Endothelial cell of umbilical vein (primary cell): ENCODE data around the gene ADAMTS12. TPM values are rescaled to one million over a fixed set of nuclear protein-coding genes. Genes with fewer than 3 reads are reported as not detected.

Experiments used
- BruUV-seq: library from RNA; stranded (reverse); fragments of 400-500 nt; replicated peaks from 2 replicates; lab custom pipeline; 2021; lab: Mats Ljungman, UMichigan
- CTCF ChIA-PET: fragments of 300-600, 350-600 bp; sonication (Branson Sonifier 250); formaldehyde crosslinking; loops from one replicate; lab custom pipeline; 2021; ENCODE audit warnings: antibody characterized with exemption, inconsistent platforms; lab: Charles Lee
- POLR2A ChIA-PET: fragments of 300-600, 350-600 bp; sonication (Branson Sonifier 250); formaldehyde crosslinking; loops from one replicate; lab custom pipeline; 2021; ENCODE audit warnings: antibody characterized with exemption, inconsistent platforms; lab: Charles Lee
- DNase-seq: peaks from one replicate; pipeline ENCODE4 v3.0.0-alpha.2; 2011; ENCODE audit warnings: low read depth, low spot score
- FAIRE-seq: peaks from 2 replicates; lab custom pipeline; 2011; peaks lifted over from hg19 to GRCh38; lab: Jason Lieb, UNC
- H2AFZ ChIP-seq: 2 replicates; pipeline ENCODE4 v1.6.0; 2012; ENCODE audit warnings: low read depth, low read length, control low read depth, inconsistent platforms
- H3K27ac ChIP-seq: 2 replicates; pipeline ENCODE4 v1.5.1; 2011; ENCODE audit warnings: low read depth, mild to moderate bottlenecking, control low read depth, low read length, moderate library complexity; ENCODE audit not compliant: insufficient read depth
- H3K27me3 ChIP-seq, 2 experiments: 2 replicates each; pipeline versions ENCODE4 v1.6.0 to v1.6.1; 2011; ENCODE audit warnings: low read length in 2 of 2, mixed read lengths in 1 of 2; ENCODE audit not compliant: control insufficient read depth in 2 of 2, insufficient read depth in 2 of 2
- H3K36me3 ChIP-seq, 2 experiments: 2 replicates in 1 of 2; 3 replicates in 1 of 2; pipeline ENCODE4 v1.5.1; 2011; ENCODE audit warnings: low read length in 2 of 2, mild to moderate bottlenecking in 1 of 2, moderate library complexity in 1 of 2; ENCODE audit not compliant: control insufficient read depth in 2 of 2, insufficient read depth in 2 of 2; ENCODE audit errors: extremely low read depth in 1 of 2
- H3K4me1 ChIP-seq: 3 replicates; pipeline ENCODE4 v1.5.1; 2011; ENCODE audit warnings: mild to moderate bottlenecking, low read length; ENCODE audit not compliant: control insufficient read depth, insufficient read depth; ENCODE audit errors: extremely low read depth
- H3K4me2 ChIP-seq: 2 replicates; pipeline ENCODE4 v1.6.1; 2011; ENCODE audit warnings: low read length, control low read depth, mixed read lengths; ENCODE audit not compliant: insufficient read depth
- H3K4me3 ChIP-seq, 3 experiments: fragments of 200-600 bp in 1 of 3; sonication (generic), shearing (Covaris generic) in 1 of 3; replicated peaks in 1 of 3; 2 replicates each; pipeline ENCODE4 v1.5.1; 2011 to 2016; ENCODE audit warnings: control low read depth in 3 of 3, low read length in 3 of 3, mild to moderate bottlenecking in 2 of 3, inconsistent platforms in 1 of 3, low read depth in 1 of 3, moderate library complexity in 1 of 3; ENCODE audit not compliant: insufficient read depth in 1 of 3
- H3K79me2 ChIP-seq: 2 replicates; pipeline ENCODE4 v1.6.0; 2012; ENCODE audit warnings: low read length, inconsistent platforms; ENCODE audit not compliant: control insufficient read depth, insufficient read depth
- H3K9ac ChIP-seq: replicated peaks from 2 replicates; pipeline ENCODE3; 2011; ENCODE audit warnings: low read length, control low read depth; ENCODE audit not compliant: insufficient read depth; ENCODE audit errors: extremely low read depth
- H3K9me1 ChIP-seq: replicated peaks from 3 replicates; pipeline ENCODE4 v1.6.0; 2011; ENCODE audit warnings: mild to moderate bottlenecking, low read length; ENCODE audit not compliant: control insufficient read depth, insufficient read depth; ENCODE audit errors: extremely low read depth
- H3K9me3 ChIP-seq: replicated peaks from 2 replicates; pipeline ENCODE4 v1.5.1; 2012; ENCODE audit warnings: low read length, inconsistent platforms; ENCODE audit not compliant: control insufficient read depth, insufficient read depth
- H4K20me1 ChIP-seq: replicated peaks from 2 replicates; pipeline ENCODE3; 2011; ENCODE audit warnings: mild to moderate bottlenecking, low read length; ENCODE audit not compliant: control insufficient read depth, insufficient read depth; ENCODE audit errors: extremely low read depth
- CTCF ChIP-seq, 2 donors: IDR thresholded peaks; 1 replicate in 1 of 2; 2 replicates in 1 of 2; pipeline ENCODE4 v1.5.1; 2011; ENCODE audit warnings: low read length in 2 of 2, mild to moderate bottlenecking in 2 of 2, moderate library complexity in 2 of 2, control low read depth in 1 of 2, inconsistent platforms in 1 of 2, low read depth in 1 of 2; ENCODE audit not compliant: insufficient read depth in 1 of 2; ENCODE audit errors: extremely low read depth in 1 of 2
- EZH2 ChIP-seq: IDR thresholded peaks from 2 replicates; pipeline ENCODE4 v1.6.1; 2012; ENCODE audit warnings: borderline replicate concordance, low read depth, mild to moderate bottlenecking, moderate library complexity, low read length, inconsistent platforms; ENCODE audit not compliant: severe bottlenecking
- FOS ChIP-seq: IDR thresholded peaks from 2 replicates; pipeline ENCODE4 v1.6.1; 2011; ENCODE audit warnings: mild to moderate bottlenecking, low read length, moderate library complexity, borderline replicate concordance; ENCODE audit not compliant: insufficient read depth
- GATA2 ChIP-seq: IDR thresholded peaks from 2 replicates; pipeline ENCODE4 v1.7.0; 2011; ENCODE audit warnings: low read depth, mild to moderate bottlenecking, moderate library complexity, mixed read lengths, low read length; ENCODE audit not compliant: insufficient read length, insufficient read depth
- JUN ChIP-seq: IDR thresholded peaks from 2 replicates; pipeline ENCODE4 v1.6.1; 2011; ENCODE audit warnings: borderline replicate concordance, low read depth; ENCODE audit not compliant: insufficient read length, insufficient read depth
- MAX ChIP-seq: IDR thresholded peaks from 2 replicates; pipeline ENCODE4 v1.6.1; 2011; ENCODE audit not compliant: insufficient read depth, insufficient read length
- MYC ChIP-seq: IDR thresholded peaks from one replicate; pipeline ENCODE4 v1.6.1; 2011; ENCODE audit warnings: mild to moderate bottlenecking, low read depth, low read length
- POLR2A ChIP-seq: IDR thresholded peaks from 2 replicates; pipeline ENCODE4 v1.6.1; 2012; ENCODE audit warnings: low read depth, mild to moderate bottlenecking, control low read depth, low read length
- POLR2AphosphoS5 ChIP-seq: IDR thresholded peaks from 2 replicates; pipeline ENCODE4 v1.6.1; 2012; ENCODE audit warnings: low read depth, mild to moderate bottlenecking, control low read depth, low read length, moderate library complexity; ENCODE audit not compliant: insufficient read depth
- dilution Hi-C: fragments of 300-500 bp; cut with MboI; formaldehyde crosslinking; loops from one replicate; pipeline ENCODE4 v1.15.0; 2019; ENCODE audit warnings: low sequenced_read_pairs; ENCODE audit not compliant: extremely low pct_ligation_motif_present
- intact Hi-C: fragments of 100-400 bp; cut with micrococcal nuclease; formaldehyde crosslinking; loops from one replicate; pipeline ENCODE4 v1.10.0; 2022
- polyA plus RNA-seq, 4 experiments: library from polyadenylated mRNA; depleted of rRNA in 3 of 4; stranded (reverse) in 3 of 4; unstranded in 1 of 4; fragments of >200 nt; gene quantifications; 2 replicates each; pipeline versions ENCODE4 v1.2.1 to v1.2.3, GENCODE V29; 2011 to 2012; ENCODE audit warnings: missing spikeins in 1 of 4
- total RNA-seq: library from RNA; stranded (reverse); gene quantifications from 2 replicates; pipeline ENCODE4 v1.2.3, GENCODE V29; 2021

The ADAMTS12 gene
- total and polyA plus RNA-seq, 2 donors (not counting 3 experiments of a cell fraction or from before 2014, with no cell fraction given), result 0.88 TPM; not detected in 1

GRCh38 chr5:33635582-33635981 is 256.2 kb downstream of the ADAMTS12 start:
- Histone ChIP-seq H3K36me3 (no peaks in the 10 kb centered on the region), H4K20me1 (no peaks in the 10 kb centered on the region), H3K9ac (no peak overlapping the region), H3K4me2 (no peak overlapping the region), H3K9me1 (no peaks in the 10 kb centered on the region), H3K9me3 (no peaks in the 10 kb centered on the region), H3K27ac (no peak overlapping the region), H2AFZ (no peak overlapping the region), H3K79me2 (no peaks in the 10 kb centered on the region), H3K4me1 (no peaks in the 10 kb centered on the region), H3K4me3 (no peak overlapping the region), H3K27me3 (no peaks in the 10 kb centered on the region)
- ChIA-PET CTCF (interaction anchor here (1.6 to 1.8 kb wide), 2 partner anchors 46 to 47 kb away, joined by 4 to 5 read pairs; no protein-coding TSS in a partner anchor), POLR2A (no interaction called here)
- no TSS peak for BruUV-seq
- DNase-seq (no peak), FAIRE-seq (no peak)
- intact Hi-C loops (no loop called here), dilution Hi-C loops (no loop called here)
- TF ChIP-seq MAX (no peak), POLR2A (no peak), GATA2 (no peak), FOS (no peak), MYC (no peak), EZH2 (no peak), JUN (no peak), POLR2AphosphoS5 (no peak), CTCF (IDR thresholded peaks at IDR 0.05; ENCODE audit: extremely low read depth in 1 of 2, insufficient read depth in 1 of 2, low read depth in 1 of 2, low read length in 2 of 2) (no peak)
